K562 (cell line): ENCODE data around the gene GET3. TPM values are rescaled to one million over a fixed set of nuclear protein-coding genes. Genes with fewer than 3 reads are reported as not detected.

Source experiments
- CREB1 ChIP-seq, 2 experiments: sonication (generic) in 1 of 2; formaldehyde crosslinking in 1 of 2; IDR thresholded peaks; 2 replicates each; pipeline versions ENCODE4 v1.6.1 to v1.8.0; 2012 to 2022; ENCODE audit warnings: inconsistent platforms in 1 of 2, mild to moderate bottlenecking in 1 of 2, missing genetic modification reagents in 1 of 2, moderate library complexity in 1 of 2
- CREB3 ChIP-seq: fragments of 450-650 bp; conservative IDR thresholded peaks from 2 replicates; pipeline ENCODE4 v1.6.1; 2016; ENCODE audit warnings: missing genetic modification characterization, low read depth, mild to moderate bottlenecking, missing compliant biosample characterization, moderate library complexity
- FOS ChIP-seq: IDR thresholded peaks from 3 replicates; pipeline ENCODE4 v1.6.1; 2011; ENCODE audit not compliant: insufficient read length; ENCODE audit errors: extremely low read depth
- FOXA1 ChIP-seq: fragments of 450-650 bp; IDR thresholded peaks from 2 replicates; pipeline ENCODE4 v1.6.1; 2016; ENCODE audit warnings: mild to moderate bottlenecking, borderline replicate concordance
- FOXA3 ChIP-seq, 2 experiments: fragments of 450-650 bp in 1 of 2; sonication (generic) in 1 of 2; formaldehyde crosslinking; IDR thresholded peaks in 1 of 2; conservative IDR thresholded peaks in 1 of 2; 2 replicates each; pipeline versions ENCODE4 v1.4.0 to v1.8.0; 2020 to 2022; ENCODE audit warnings: mild to moderate bottlenecking in 2 of 2, missing genetic modification reagents in 1 of 2
- FUS ChIP-seq: fragments of 200-400 bp; formaldehyde crosslinking; optimal IDR thresholded peaks from 2 replicates; pipeline ENCODE3; 2017; ENCODE audit warnings: low read depth, low read length
- MXD1 ChIP-seq: fragments of 250-450 bp; sonication (Bioruptor Pico); IDR thresholded peaks from 2 replicates; pipeline ENCODE4 v1.8.0; 2021; ENCODE audit warnings: borderline replicate concordance, mild to moderate bottlenecking, moderate library complexity; ENCODE audit not compliant: poor library complexity, severe bottlenecking
- STAT5B ChIP-seq: fragments of 250-450 bp; sonication (Bioruptor Pico); IDR thresholded peaks from 2 replicates; pipeline ENCODE4 v1.8.0; 2021; ENCODE audit warnings: mild to moderate bottlenecking, inconsistent platforms
- THRAP3 ChIP-seq: fragments of 450-650 bp; IDR thresholded peaks from 2 replicates; pipeline ENCODE4 v1.6.1; 2016; ENCODE audit warnings: mild to moderate bottlenecking, inconsistent platforms, borderline replicate concordance
- THRB ChIP-seq: fragments of 450-650 bp; formaldehyde crosslinking; conservative IDR thresholded peaks from 2 replicates; pipeline ENCODE4 v1.4.0; 2022; ENCODE audit warnings: mild to moderate bottlenecking, missing genetic modification characterization
- ZBTB1 ChIP-seq: sonication (generic); formaldehyde crosslinking; IDR thresholded peaks from 2 replicates; pipeline ENCODE4 v1.8.1; 2023; ENCODE audit warnings: missing genetic modification reagents, low read depth, mild to moderate bottlenecking, borderline replicate concordance
- ZBTB26 ChIP-seq: fragments of 450-650 bp; formaldehyde crosslinking; IDR thresholded peaks from 2 replicates; pipeline ENCODE4 v1.4.0; 2022; ENCODE audit warnings: missing genetic modification characterization
- ZBTB7A ChIP-seq: IDR thresholded peaks from 2 replicates; pipeline ENCODE4 v1.6.1; 2011; ENCODE audit warnings: low read depth, mild to moderate bottlenecking, low read length, moderate library complexity, borderline replicate concordance; ENCODE audit not compliant: control insufficient read depth
- ZMIZ1 ChIP-seq, 2 experiments: fragments of 150-350 bp in 1 of 2; IDR thresholded peaks; 2 replicates each; pipeline ENCODE4 v1.6.1; 2012 to 2016; ENCODE audit warnings: low read depth in 2 of 2, low read length in 2 of 2, mild to moderate bottlenecking in 1 of 2, moderate library complexity in 1 of 2
- ZNF12 ChIP-seq: sonication (generic); formaldehyde crosslinking; IDR thresholded peaks from 2 replicates; pipeline ENCODE4 v1.4.0; 2020; ENCODE audit warnings: mild to moderate bottlenecking, missing genetic modification reagents
- ZNF431 ChIP-seq: sonication (generic); formaldehyde crosslinking; IDR thresholded peaks from 2 replicates; pipeline ENCODE4 v1.8.0; 2022; ENCODE audit warnings: mild to moderate bottlenecking, missing genetic modification reagents
- polyA plus RNA-seq, 8 experiments: library from polyadenylated mRNA; depleted of rRNA in 4 of 8; stranded (reverse) in 5 of 8; unstranded in 3 of 8; fragments of >200 nt; fragmentation: Nextera tagmentation in 2 of 8; fragmentation: Illumina TruSeq in 1 of 8; extraction: Ambion mirVana in 2 of 8; extraction: Trizol in 1 of 8; gene quantifications; 2 replicates each; pipeline versions ENCODE4 v1.2.1 to v1.2.3, GENCODE V29; 2011 to 2014; ENCODE audit warnings: inconsistent platforms in 1 of 8, missing spikeins in 1 of 8
- total RNA-seq, 7 experiments: library from RNA; depleted of rRNA in 6 of 7; stranded (reverse); fragments of >200 nt in 6 of 7; fragmentation: Illumina TruSeq in 2 of 7; extraction: Trizol in 2 of 7; gene quantifications; 2 replicates each; pipeline versions ENCODE4 v1.2.1 to v1.2.3, GENCODE V29; 2011 to 2021; ENCODE audit warnings: low replicate concordance in 1 of 7

Gene GET3
- total and polyA plus RNA-seq, 9 of the 15 experiments (the other 6 are each of a cell fraction or from before 2014, with no cell fraction given): 8.3 to 83.5 (median 51.8) TPM

GRCh38 chr19:12791345-12792050 is 54.2 kb downstream of the GET3 start, which contains the start of gene JUNB (continued):
- TF ChIP-seq FOXA3 (CRISPR knock-in tag; conservative IDR thresholded peaks at IDR 0.05 in 1 of 2, IDR thresholded peaks at IDR 0.05 in 1 of 2) (peak in 1 of 2 experiments; percentile 92; a peak in 2 of 4 replicates), CREB3 (tag) (no peak), CREB1 (IDR thresholded peaks at IDR 0.05) (peak; percentile 77), CREB1 (CRISPR knock-in tag; IDR thresholded peaks at IDR 0.05) (peak; percentile 88), ZNF431 (CRISPR knock-in tag) (0 out of 2 replicates have a peak, but pooled peaks have one; percentile 22), ZMIZ1 (IDR thresholded peaks at IDR 0.05; ENCODE audit: low read depth in 2 of 2, low read length in 2 of 2) (peak in 1 of 2 experiments; percentile 91; a peak in 2 of 4 replicates), FUS (peak; percentile 98), FOS (peak; percentile 9), THRB (CRISPR knock-in tag) (peak; percentile 87; the same call in 1 of the 2 replicates), ZBTB7A (peak; percentile 84), ZNF12 (CRISPR knock-in tag) (peak; percentile 34; the same call in 1 of the 2 replicates), ZBTB26 (0 out of 2 replicates have a peak, but pooled peaks have one; percentile 44), ZBTB1 (CRISPR knock-in tag) (peak; percentile 45; the same call in 1 of the 2 replicates), THRAP3 (peak; percentile 78), FOXA1 (no peak), STAT5B (CRISPR knock-in tag) (no peak), MXD1 (CRISPR knock-in tag) (no peak)
